Chondrocyte (in vitro differentiated cells): ENCODE results near the gene PMPCA. TPM values are rescaled to one million over a fixed set of nuclear protein-coding genes. Genes with fewer than 3 reads are reported as not detected.

ENCODE experiments used
- DNase-seq: peaks from one replicate; pipeline ENCODE4 v3.0.0; 2021; ENCODE audit warnings: mixed read lengths, low spot score
- H3K27ac Mint-ChIP-seq: one replicate; pipeline ENCODE4 v1.8.0; 2021; ENCODE audit warnings: mild to moderate bottlenecking, moderate library complexity, mixed read lengths; ENCODE audit not compliant: unreplicated experiment
- H3K27me3 Mint-ChIP-seq: 2 replicates; pipeline ENCODE4 v1.8.0; 2021; ENCODE audit warnings: low read depth, mixed read lengths
- H3K36me3 Mint-ChIP-seq: 2 replicates; pipeline ENCODE4 v1.8.0; 2021; ENCODE audit warnings: low read depth, mixed read lengths
- H3K4me1 Mint-ChIP-seq: 2 replicates; pipeline ENCODE4 v1.8.0; 2021; ENCODE audit warnings: low read depth, mild to moderate bottlenecking, mixed read lengths
- H3K4me3 Mint-ChIP-seq: one replicate; pipeline ENCODE4 v1.8.0; 2021; ENCODE audit warnings: mild to moderate bottlenecking, moderate library complexity, mixed read lengths; ENCODE audit not compliant: unreplicated experiment
- H3K9me3 Mint-ChIP-seq: 2 replicates; pipeline ENCODE4 v1.8.0; 2021; ENCODE audit warnings: low read depth, mixed read lengths
- total RNA-seq: library from RNA; stranded (reverse); gene quantifications from 3 replicates; pipeline ENCODE4 v1.2.1, GENCODE V29; 2021
- TF ChIP-seq, protein P1 (sequence below): fragments of 200-600 bp; sonication (generic); IDR thresholded peaks from 2 replicates; pipeline ENCODE4 v1.5.0; 2021; ENCODE audit warnings: antibody characterized with exemption, mild to moderate bottlenecking, moderate library complexity

The PMPCA gene
- total RNA-seq, 1 donor from 2014 or later = 42.5 TPM

DNA sequence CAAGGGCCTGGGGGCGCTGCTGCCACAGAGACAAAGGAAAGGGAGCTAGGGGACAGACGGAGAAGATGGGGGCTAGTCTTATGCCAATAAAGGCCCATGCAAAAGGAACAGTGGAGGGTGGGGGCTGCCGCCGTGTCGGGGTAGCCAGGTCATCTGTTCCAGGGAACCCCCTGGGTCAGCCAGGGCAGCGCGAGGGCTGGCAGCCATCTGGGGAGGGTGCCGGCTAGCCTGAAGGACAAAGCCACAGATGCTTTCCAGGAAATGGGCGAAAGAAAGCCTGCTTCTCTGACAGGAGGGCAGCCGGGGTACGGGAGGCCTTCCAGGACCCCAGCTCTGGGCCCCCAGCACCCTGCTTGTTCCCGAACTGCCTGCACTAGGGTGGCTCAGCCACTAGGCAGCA lies 35.4 kb upstream of the PMPCA start:
- no peak for DNase-seq
- H3K27me3 Mint-ChIP-seq = no peaks in the 10 kb centered on the region
- peaks cover 14% of the 10 kb centered on the region for H3K4me1 Mint-ChIP-seq
- H3K4me3 Mint-ChIP-seq = no peak overlapping the region
- no peaks in the 10 kb centered on the region for H3K36me3 Mint-ChIP-seq
- no peaks in the 10 kb centered on the region for H3K9me3 Mint-ChIP-seq
- no peak overlapping the region for H3K27ac Mint-ChIP-seq
- TF ChIP-seq, protein P1, sequence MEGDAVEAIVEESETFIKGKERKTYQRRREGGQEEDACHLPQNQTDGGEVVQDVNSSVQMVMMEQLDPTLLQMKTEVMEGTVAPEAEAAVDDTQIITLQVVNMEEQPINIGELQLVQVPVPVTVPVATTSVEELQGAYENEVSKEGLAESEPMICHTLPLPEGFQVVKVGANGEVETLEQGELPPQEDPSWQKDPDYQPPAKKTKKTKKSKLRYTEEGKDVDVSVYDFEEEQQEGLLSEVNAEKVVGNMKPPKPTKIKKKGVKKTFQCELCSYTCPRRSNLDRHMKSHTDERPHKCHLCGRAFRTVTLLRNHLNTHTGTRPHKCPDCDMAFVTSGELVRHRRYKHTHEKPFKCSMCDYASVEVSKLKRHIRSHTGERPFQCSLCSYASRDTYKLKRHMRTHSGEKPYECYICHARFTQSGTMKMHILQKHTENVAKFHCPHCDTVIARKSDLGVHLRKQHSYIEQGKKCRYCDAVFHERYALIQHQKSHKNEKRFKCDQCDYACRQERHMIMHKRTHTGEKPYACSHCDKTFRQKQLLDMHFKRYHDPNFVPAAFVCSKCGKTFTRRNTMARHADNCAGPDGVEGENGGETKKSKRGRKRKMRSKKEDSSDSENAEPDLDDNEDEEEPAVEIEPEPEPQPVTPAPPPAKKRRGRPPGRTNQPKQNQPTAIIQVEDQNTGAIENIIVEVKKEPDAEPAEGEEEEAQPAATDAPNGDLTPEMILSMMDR = no peak

DNA sequence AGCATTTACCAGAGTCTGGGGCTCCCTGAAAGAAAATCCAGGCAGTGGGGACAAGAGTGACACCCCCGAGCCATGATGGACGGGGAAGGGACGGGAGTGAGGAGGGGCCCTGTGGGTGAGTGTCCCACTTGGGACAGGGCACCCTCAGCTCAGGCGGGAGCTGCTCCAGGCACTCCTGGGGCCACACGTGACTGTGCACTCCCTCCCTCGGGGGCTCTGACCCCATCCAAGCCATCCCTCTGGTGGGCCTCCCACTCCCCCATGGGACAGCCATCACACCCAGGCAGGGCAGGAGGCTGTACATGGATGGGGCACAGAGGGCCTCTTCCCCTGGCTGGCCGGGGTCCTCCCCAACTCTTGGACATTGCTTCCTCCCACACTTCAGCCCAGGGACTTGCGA lies 34.0 kb upstream of the PMPCA start:
- H3K36me3 Mint-ChIP-seq = no peaks in the 10 kb centered on the region
- H3K27me3 Mint-ChIP-seq = no peaks in the 10 kb centered on the region
- peaks cover 14% of the 10 kb centered on the region for H3K4me1 Mint-ChIP-seq
- DNase-seq = no peak
- no peak overlapping the region for H3K4me3 Mint-ChIP-seq
- TF ChIP-seq, protein P1 = no peak
- H3K9me3 Mint-ChIP-seq = no peaks in the 10 kb centered on the region
- no peak overlapping the region for H3K27ac Mint-ChIP-seq

DNA sequence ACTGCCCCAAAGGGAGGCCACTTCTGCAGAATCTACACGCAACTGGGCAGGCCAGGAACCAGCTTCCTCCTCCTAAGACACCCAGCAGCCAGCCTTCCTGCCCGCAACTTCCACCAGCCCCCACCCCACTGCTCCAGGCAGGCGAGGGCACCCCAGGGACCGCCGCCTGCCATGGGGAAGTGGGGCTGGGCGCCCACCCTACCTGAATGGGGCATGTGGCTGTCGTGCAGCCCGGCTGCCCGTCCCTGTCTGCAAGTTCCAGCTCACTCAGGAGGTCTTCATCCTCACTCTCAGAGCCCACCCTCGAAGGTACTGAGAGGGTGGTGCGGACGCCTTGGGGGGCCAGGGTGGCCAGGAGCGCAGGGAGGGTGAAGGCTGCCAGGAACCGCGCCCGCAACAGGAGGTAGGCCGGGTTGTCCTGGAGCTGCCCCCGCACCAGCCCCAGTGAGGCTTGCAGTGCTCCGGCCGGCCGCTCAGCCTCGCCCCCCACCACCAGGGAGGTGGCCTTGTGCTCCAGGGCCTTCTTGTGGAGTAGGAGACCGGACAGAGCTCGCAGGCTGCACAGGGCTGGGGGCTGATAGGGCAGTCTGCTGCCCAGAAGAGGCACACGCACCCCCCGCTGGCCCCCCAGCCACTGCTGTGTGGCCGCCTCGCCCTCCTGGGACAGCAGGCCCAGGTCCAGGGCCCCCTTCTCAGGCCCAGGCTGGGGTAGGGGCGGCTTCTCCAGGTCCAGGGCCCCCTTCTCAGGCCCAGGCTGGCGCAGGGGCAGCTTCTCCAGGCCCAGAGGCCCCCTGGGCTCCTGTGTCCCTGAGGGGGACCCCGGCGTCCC lies 32.9 kb upstream of the PMPCA start:
- TF ChIP-seq, protein P1 = no peak
- H3K27me3 Mint-ChIP-seq = no peaks in the 10 kb centered on the region
- H3K36me3 Mint-ChIP-seq = peaks cover 1% of the 10 kb centered on the region
- no peak overlapping the region for H3K4me3 Mint-ChIP-seq
- no peak overlapping the region for H3K27ac Mint-ChIP-seq
- H3K4me1 Mint-ChIP-seq = peaks cover 9% of the 10 kb centered on the region
- DNase-seq = no peak
- no peaks in the 10 kb centered on the region for H3K9me3 Mint-ChIP-seq

DNA sequence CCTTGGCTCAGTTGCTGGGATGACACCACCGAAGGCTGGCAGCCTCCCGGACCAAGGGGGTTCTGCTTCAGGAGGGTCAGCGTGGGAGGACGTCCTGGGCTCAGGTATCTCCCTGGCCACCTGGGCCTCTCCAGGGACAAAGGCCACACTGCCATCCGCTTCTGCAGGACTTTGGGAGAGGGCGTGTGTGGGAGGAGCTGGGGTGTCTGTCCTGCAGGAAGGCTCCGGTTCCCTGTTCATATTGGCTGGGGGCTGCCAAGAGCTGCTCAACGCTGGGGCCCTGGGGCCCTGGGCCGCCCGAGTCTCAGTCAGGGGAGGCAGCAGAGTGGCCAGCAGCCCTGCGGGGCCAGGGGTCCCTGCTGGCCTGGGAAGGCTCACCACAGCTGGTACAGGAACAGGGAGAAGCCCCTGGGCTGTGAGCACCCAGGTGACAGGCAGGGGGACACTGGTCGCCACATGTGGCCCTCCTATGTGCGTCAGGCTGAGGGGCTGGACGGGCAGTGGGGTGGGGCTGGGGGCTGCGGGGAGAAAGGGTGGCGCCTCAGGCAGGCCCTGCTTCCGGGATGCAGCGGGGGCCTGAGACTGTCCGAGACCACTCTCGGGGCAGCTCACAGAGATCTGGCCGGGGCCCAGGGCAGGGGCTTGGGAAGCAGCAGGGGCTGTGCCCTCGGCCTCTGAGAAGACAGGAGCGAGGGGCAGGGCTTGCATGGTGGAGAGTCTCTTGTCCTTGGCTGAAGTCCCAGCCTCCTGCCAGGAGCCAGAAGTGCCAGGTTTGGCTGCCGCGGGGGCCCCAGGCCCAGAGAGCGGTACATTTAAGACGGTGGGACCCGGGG lies 32.1 kb upstream of the PMPCA start:
- no peaks in the 10 kb centered on the region for H3K9me3 Mint-ChIP-seq
- DNase-seq = no peak
- TF ChIP-seq, protein P1 = no peak
- peaks cover under 1% of the 10 kb centered on the region for H3K4me1 Mint-ChIP-seq
- H3K36me3 Mint-ChIP-seq = peaks cover 2% of the 10 kb centered on the region
- H3K4me3 Mint-ChIP-seq = no peak overlapping the region
- no peaks in the 10 kb centered on the region for H3K27me3 Mint-ChIP-seq
- no peak overlapping the region for H3K27ac Mint-ChIP-seq

DNA sequence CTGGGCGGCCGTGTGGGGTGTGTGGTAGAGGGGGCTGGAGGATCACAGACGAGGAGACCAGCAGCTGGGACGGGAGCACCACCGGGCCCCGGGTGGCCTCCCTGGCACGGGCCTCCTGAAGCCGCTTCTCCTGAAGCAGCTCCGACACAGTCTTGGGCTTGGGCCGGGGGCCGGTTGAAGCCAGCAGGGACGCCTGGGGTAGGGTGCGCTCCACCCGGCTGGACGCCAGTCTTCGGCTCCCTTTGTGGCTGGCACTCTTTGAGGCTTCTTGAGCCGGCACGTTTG lies 31.5 kb upstream of the PMPCA start:
- DNase-seq = no peak
- no peak overlapping the region for H3K27ac Mint-ChIP-seq
- H3K36me3 Mint-ChIP-seq = peaks cover 3% of the 10 kb centered on the region
- TF ChIP-seq, protein P1 = no peak
- no peak overlapping the region for H3K4me3 Mint-ChIP-seq
- H3K27me3 Mint-ChIP-seq = no peaks in the 10 kb centered on the region
- no peaks in the 10 kb centered on the region for H3K4me1 Mint-ChIP-seq
- H3K9me3 Mint-ChIP-seq = no peaks in the 10 kb centered on the region
